SK-N-SH (cell line): ENCODE data around the gene ANKEF1.

ENCODE experiments used
- EZH2phosphoT487 ChIP-seq: fragments of 200-600 bp; sonication (generic); IDR thresholded peaks from 2 replicates; pipeline ENCODE4 v1.6.1; 2017; ENCODE audit warnings: low read depth, mixed run types, mild to moderate bottlenecking, antibody characterized with exemption, moderate library complexity, borderline replicate concordance
- FOXM1 ChIP-seq: IDR thresholded peaks from 2 replicates; pipeline ENCODE4 v1.4.0; 2012; ENCODE audit warnings: low read depth, mild to moderate bottlenecking
- GATA2 ChIP-seq: sonication (generic); formaldehyde crosslinking; IDR thresholded peaks from 2 replicates; pipeline ENCODE4 v1.5.0; 2020; ENCODE audit warnings: mild to moderate bottlenecking, missing genetic modification reagents
- MEF2A ChIP-seq: IDR thresholded peaks from 2 replicates; pipeline ENCODE4 v1.4.0; 2012; ENCODE audit warnings: low read depth, borderline replicate concordance
- NRF1 ChIP-seq: IDR thresholded peaks from 2 replicates; pipeline ENCODE4 v1.6.1; 2012; ENCODE audit warnings: low read depth, mild to moderate bottlenecking, low read length
- POLR2AphosphoS5 ChIP-seq: IDR thresholded peaks from 2 replicates; pipeline ENCODE4 v1.6.1; 2012; ENCODE audit warnings: low read depth, low read length
- RAD21 ChIP-seq: IDR thresholded peaks from 2 replicates; pipeline ENCODE4 v1.6.1; 2012; ENCODE audit warnings: mild to moderate bottlenecking, low read length
- SMC3 ChIP-seq: IDR thresholded peaks from 2 replicates; pipeline ENCODE4 v1.6.1; 2012; ENCODE audit warnings: low read depth, low read length, improper control_type of control experiment
- TAF1 ChIP-seq: IDR thresholded peaks from 2 replicates; pipeline ENCODE4 v1.6.1; 2012; ENCODE audit warnings: low read depth, mild to moderate bottlenecking, low read length, moderate library complexity, borderline replicate concordance
- TF ChIP-seq, protein P1 (sequence below): fragments of 200-600 bp; sonication (generic); IDR thresholded peaks from 2 replicates; pipeline ENCODE4 v1.6.1; 2017; ENCODE audit warnings: antibody characterized with exemption, mild to moderate bottlenecking, moderate library complexity

DNA sequence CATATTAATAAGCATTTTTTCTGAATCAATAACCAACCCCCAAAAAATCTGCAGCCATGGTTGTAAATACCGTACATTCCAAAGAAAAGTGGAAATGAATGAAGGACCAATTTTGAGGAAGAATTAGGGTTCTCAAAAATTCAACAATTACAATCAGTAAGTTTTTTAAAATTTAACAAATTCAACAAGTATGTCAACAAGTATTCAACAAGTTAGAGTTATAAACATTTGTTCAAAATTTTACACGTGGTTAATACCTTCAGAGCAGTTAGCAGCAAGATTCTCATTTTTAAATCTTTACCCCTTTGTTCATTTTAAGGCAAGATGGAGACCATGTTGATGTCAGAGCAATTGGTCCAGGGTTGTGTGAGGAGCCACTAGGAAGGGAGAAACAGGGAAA, 27.6 kb upstream of the ANKEF1 start:
- TF ChIP-seq, protein P1, sequence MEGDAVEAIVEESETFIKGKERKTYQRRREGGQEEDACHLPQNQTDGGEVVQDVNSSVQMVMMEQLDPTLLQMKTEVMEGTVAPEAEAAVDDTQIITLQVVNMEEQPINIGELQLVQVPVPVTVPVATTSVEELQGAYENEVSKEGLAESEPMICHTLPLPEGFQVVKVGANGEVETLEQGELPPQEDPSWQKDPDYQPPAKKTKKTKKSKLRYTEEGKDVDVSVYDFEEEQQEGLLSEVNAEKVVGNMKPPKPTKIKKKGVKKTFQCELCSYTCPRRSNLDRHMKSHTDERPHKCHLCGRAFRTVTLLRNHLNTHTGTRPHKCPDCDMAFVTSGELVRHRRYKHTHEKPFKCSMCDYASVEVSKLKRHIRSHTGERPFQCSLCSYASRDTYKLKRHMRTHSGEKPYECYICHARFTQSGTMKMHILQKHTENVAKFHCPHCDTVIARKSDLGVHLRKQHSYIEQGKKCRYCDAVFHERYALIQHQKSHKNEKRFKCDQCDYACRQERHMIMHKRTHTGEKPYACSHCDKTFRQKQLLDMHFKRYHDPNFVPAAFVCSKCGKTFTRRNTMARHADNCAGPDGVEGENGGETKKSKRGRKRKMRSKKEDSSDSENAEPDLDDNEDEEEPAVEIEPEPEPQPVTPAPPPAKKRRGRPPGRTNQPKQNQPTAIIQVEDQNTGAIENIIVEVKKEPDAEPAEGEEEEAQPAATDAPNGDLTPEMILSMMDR = no peak
- TF ChIP-seq TAF1 (no peak), GATA2 (CRISPR knock-in tag) (no peak), FOXM1 (no peak), EZH2phosphoT487 (no peak), MEF2A (no peak), POLR2AphosphoS5 (no peak), SMC3 (no peak), RAD21 (no peak), NRF1 (no peak)
